Activated CD4-positive, alpha-beta T cell treated with anti-CD3 and anti-CD28 coated beads, Interleukin-2, amount 10 ng/mL, durations not matched to agents 7 days and 5 days (primary cell): Measurements from ENCODE around the gene HMHB1. TPM values are rescaled to one million over a fixed set of nuclear protein-coding genes. Genes with fewer than 3 reads are reported as not detected.

Source experiments
- CTCF ChIA-PET: fragments of 350-600 bp; sonication (Branson Sonifier 250); formaldehyde crosslinking; loops from one replicate; lab custom pipeline; 2021; ENCODE audit warnings: antibody characterized with exemption; lab: Charles Lee
- POLR2A ChIA-PET: fragments of 350-600 bp; sonication (Branson Sonifier 250); formaldehyde crosslinking; loops from one replicate; lab custom pipeline; 2021; ENCODE audit warnings: antibody characterized with exemption; lab: Charles Lee
- DNase-seq: peaks from one replicate; pipeline ENCODE4 v3.0.0-alpha.2; 2020
- H3K27ac Mint-ChIP-seq: one replicate; pipeline ENCODE4 v1.8.0; 2021; ENCODE audit warnings: mild to moderate bottlenecking, moderate library complexity, mixed read lengths
- H3K27me3 Mint-ChIP-seq: one replicate; pipeline ENCODE4 v1.8.0; 2021; ENCODE audit warnings: mixed read lengths
- H3K36me3 Mint-ChIP-seq: one replicate; pipeline ENCODE4 v1.8.0; 2021; ENCODE audit warnings: low read depth, mixed read lengths
- H3K4me1 Mint-ChIP-seq: one replicate; pipeline ENCODE4 v1.8.0; 2021; ENCODE audit warnings: mixed read lengths
- H3K4me3 Mint-ChIP-seq: one replicate; pipeline ENCODE4 v1.8.0; 2021; ENCODE audit warnings: mild to moderate bottlenecking, moderate library complexity, mixed read lengths
- H3K9me3 Mint-ChIP-seq: one replicate; pipeline ENCODE4 v1.8.0; 2021; ENCODE audit warnings: mixed read lengths
- total RNA-seq, 2 experiments: library from RNA; stranded (reverse); gene quantifications; one replicate each; pipeline ENCODE4 v1.2.3, GENCODE V29; 2021

HMHB1 gene
- total RNA-seq, 2 experiments from 2014 or later, result not detected

- Mint-ChIP-seq H3K36me3 (no peaks in the 10 kb centered on the region), H3K4me3 (no peak overlapping the region), H3K27ac (no peak overlapping the region), H3K4me1 (no peaks in the 10 kb centered on the region), H3K27me3 (peaks cover 3% of the 10 kb centered on the region), H3K9me3 (no peaks in the 10 kb centered on the region)
- POLR2A ChIA-PET, result no interaction called here
- CTCF ChIA-PET, result interaction anchor here (0.6 kb wide), 1 partner anchor 87 kb away, joined by 3 read pairs; no protein-coding TSS in a partner anchor
- no peak for DNase-seq
These were observed 8.5 kb downstream of the HMHB1 start for GRCh38 chr5:143820451-143820850.

GRCh38 chr5:143824851-143825720 is 13.1 kb downstream of the HMHB1 start:
- no peak overlapping the region for H3K27ac Mint-ChIP-seq
- H3K36me3 Mint-ChIP-seq, result no peaks in the 10 kb centered on the region
- H3K4me3 Mint-ChIP-seq, result no peak overlapping the region
- H3K9me3 Mint-ChIP-seq, result no peaks in the 10 kb centered on the region
- ChIA-PET CTCF (interaction anchor here (0.5 to 1.5 kb wide), 15 partner anchors 10 to 822 kb away, joined by 3 to 6 read pairs (median 3); no protein-coding TSS in a partner anchor), POLR2A (no interaction called here)
- H3K4me1 Mint-ChIP-seq, result peaks cover 22% of the 10 kb centered on the region
- DNase-seq, result peak; percentile 87
- no peaks in the 10 kb centered on the region for H3K27me3 Mint-ChIP-seq

GRCh38 chr5:143826951-143827444 is 15.0 kb downstream of the HMHB1 start:
- Mint-ChIP-seq H3K27ac (peak overlapping the region; percentile 6), H3K9me3 (no peaks in the 10 kb centered on the region), H3K4me1 (peaks cover 22% of the 10 kb centered on the region), H3K27me3 (no peaks in the 10 kb centered on the region), H3K4me3 (no peak overlapping the region), H3K36me3 (no peaks in the 10 kb centered on the region)
- ChIA-PET CTCF (interaction anchor here (0.6 to 1.4 kb wide), 2 partner anchors 48 to 824 kb away, joined by 3 to 4 read pairs; no protein-coding TSS in a partner anchor), POLR2A (no interaction called here)
- DNase-seq, result peak; percentile 30

GRCh38 chr5:143828710-143829109 is 16.7 kb downstream of the HMHB1 start:
- peaks cover 22% of the 10 kb centered on the region for H3K4me1 Mint-ChIP-seq
- peak overlapping the region; percentile 46 for H3K4me3 Mint-ChIP-seq
- ChIA-PET CTCF (interaction anchor here (0.8 to 1.0 kb wide), 4 partner anchors 9 to 288 kb away, joined by 3 read pairs; no protein-coding TSS in a partner anchor), POLR2A (no interaction called here)
- H3K9me3 Mint-ChIP-seq, result no peaks in the 10 kb centered on the region
- H3K27ac Mint-ChIP-seq, result peak overlapping the region; percentile 74
- H3K36me3 Mint-ChIP-seq, result no peaks in the 10 kb centered on the region
- H3K27me3 Mint-ChIP-seq, result no peaks in the 10 kb centered on the region
- peak; percentile 37 for DNase-seq

GRCh38 chr5:143833177-143833576 is 21.2 kb downstream of the HMHB1 start:
- ChIA-PET CTCF (interaction anchor here (0.6 kb wide), 1 partner anchor 251 kb away, joined by 4 read pairs; no protein-coding TSS in a partner anchor), POLR2A (no interaction called here)
- Mint-ChIP-seq H3K4me3 (no peak overlapping the region), H3K4me1 (peaks cover 9% of the 10 kb centered on the region), H3K27ac (no peak overlapping the region), H3K27me3 (no peaks in the 10 kb centered on the region), H3K9me3 (no peaks in the 10 kb centered on the region), H3K36me3 (no peaks in the 10 kb centered on the region)
- DNase-seq, result no peak

- POLR2A ChIA-PET, result no interaction called here
- CTCF ChIA-PET, result no interaction called here
- H3K4me1 Mint-ChIP-seq, result peaks cover 4% of the 10 kb centered on the region
- H3K27ac Mint-ChIP-seq, result no peak overlapping the region
- no peaks in the 10 kb centered on the region for H3K36me3 Mint-ChIP-seq
- no peaks in the 10 kb centered on the region for H3K27me3 Mint-ChIP-seq
- no peak overlapping the region for H3K4me3 Mint-ChIP-seq
- no peak for DNase-seq
- no peaks in the 10 kb centered on the region for H3K9me3 Mint-ChIP-seq
These were observed 23.3 kb downstream of the HMHB1 start for GRCh38 chr5:143835251-143835650.

DNA sequence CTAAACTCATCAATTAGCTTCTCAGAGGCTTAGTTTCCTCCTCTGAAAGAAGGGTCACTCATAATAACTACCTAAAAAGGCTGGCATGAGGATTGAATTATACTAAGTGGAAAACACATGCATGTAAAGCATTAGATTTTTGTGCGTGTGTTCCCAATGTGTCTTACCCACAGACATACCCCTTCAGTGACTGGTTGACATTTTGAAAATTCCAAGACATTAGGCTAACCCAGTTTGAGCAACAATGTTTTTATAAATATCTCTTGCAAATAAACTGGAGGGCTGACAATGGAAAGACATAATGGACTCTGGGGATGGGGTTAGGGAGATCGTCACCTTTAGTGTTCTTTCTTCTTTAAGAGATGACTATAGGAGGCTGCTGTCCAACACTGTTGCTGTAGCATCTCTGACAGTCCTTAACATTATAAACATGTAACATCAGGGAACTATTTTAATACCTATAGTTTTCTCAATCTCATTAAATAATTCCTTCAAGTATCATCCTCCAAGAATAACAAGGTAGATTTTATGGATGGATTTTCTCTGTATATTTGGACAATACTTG is 24.3 kb downstream of the HMHB1 start:
- H3K4me1 Mint-ChIP-seq, result peaks cover 4% of the 10 kb centered on the region
- CTCF ChIA-PET, result interaction anchor here (1.0 to 1.1 kb wide), 2 partner anchors 11 to 31 kb away, joined by 3 read pairs; no protein-coding TSS in a partner anchor
- no peaks in the 10 kb centered on the region for H3K36me3 Mint-ChIP-seq
- DNase-seq, result no peak
- H3K4me3 Mint-ChIP-seq, result no peak overlapping the region
- H3K9me3 Mint-ChIP-seq, result no peaks in the 10 kb centered on the region
- no peak overlapping the region for H3K27ac Mint-ChIP-seq
- POLR2A ChIA-PET, result no interaction called here
- H3K27me3 Mint-ChIP-seq, result no peaks in the 10 kb centered on the region

GRCh38 chr5:143837306-143837848 is 25.4 kb downstream of the HMHB1 start:
- CTCF ChIA-PET, result interaction anchor here (0.6 to 1.1 kb wide), 5 partner anchors 8 to 383 kb away, joined by 3 read pairs; no protein-coding TSS in a partner anchor
- Mint-ChIP-seq H3K9me3 (no peaks in the 10 kb centered on the region), H3K27me3 (no peaks in the 10 kb centered on the region), H3K4me1 (peaks cover 4% of the 10 kb centered on the region), H3K36me3 (no peaks in the 10 kb centered on the region), H3K27ac (no peak overlapping the region), H3K4me3 (no peak overlapping the region)
- DNase-seq, result no peak
- POLR2A ChIA-PET, result no interaction called here

GRCh38 chr5:143841446-143841845 is 29.5 kb downstream of the HMHB1 start:
- peaks cover 4% of the 10 kb centered on the region for H3K4me1 Mint-ChIP-seq
- H3K27ac Mint-ChIP-seq, result no peak overlapping the region
- no peak for DNase-seq
- H3K36me3 Mint-ChIP-seq, result no peaks in the 10 kb centered on the region
- H3K27me3 Mint-ChIP-seq, result no peaks in the 10 kb centered on the region
- POLR2A ChIA-PET, result no interaction called here
- H3K9me3 Mint-ChIP-seq, result no peaks in the 10 kb centered on the region
- no peak overlapping the region for H3K4me3 Mint-ChIP-seq
- CTCF ChIA-PET, result no interaction called here

- H3K27ac Mint-ChIP-seq, result no peak overlapping the region
- no peaks in the 10 kb centered on the region for H3K9me3 Mint-ChIP-seq
These were observed 31.0 kb downstream of the HMHB1 start for GRCh38 chr5:143842920-143843319.

GRCh38 chr5:143843461-143843860 is 31.5 kb downstream of the HMHB1 start:
- no peak for DNase-seq
- Mint-ChIP-seq H3K27me3 (no peaks in the 10 kb centered on the region), H3K4me3 (no peak overlapping the region), H3K9me3 (no peaks in the 10 kb centered on the region), H3K36me3 (no peaks in the 10 kb centered on the region), H3K27ac (no peak overlapping the region), H3K4me1 (peaks cover under 1% of the 10 kb centered on the region)
- POLR2A ChIA-PET, result no interaction called here
- CTCF ChIA-PET, result no interaction called here

More at GRCh38 chr5:143842920-143843319, 31.0 kb downstream of the HMHB1 start:
- DNase-seq, result no peak
- peaks cover 4% of the 10 kb centered on the region for H3K4me1 Mint-ChIP-seq
- POLR2A ChIA-PET, result no interaction called here
- H3K27me3 Mint-ChIP-seq, result no peaks in the 10 kb centered on the region
- CTCF ChIA-PET, result no interaction called here
- H3K36me3 Mint-ChIP-seq, result no peaks in the 10 kb centered on the region
- H3K4me3 Mint-ChIP-seq, result no peak overlapping the region

- H3K27ac Mint-ChIP-seq, result no peak overlapping the region
- H3K36me3 Mint-ChIP-seq, result no peaks in the 10 kb centered on the region
- no peaks in the 10 kb centered on the region for H3K27me3 Mint-ChIP-seq
- no peak for DNase-seq
- ChIA-PET POLR2A (no interaction called here), CTCF (no interaction called here)
- no peak overlapping the region for H3K4me3 Mint-ChIP-seq
- peaks cover 2% of the 10 kb centered on the region for H3K9me3 Mint-ChIP-seq
- peaks cover 6% of the 10 kb centered on the region for H3K4me1 Mint-ChIP-seq
These were observed 38.2 kb downstream of the HMHB1 start for GRCh38 chr5:143850050-143850683.
